ENCODE results near the gene MFRP. TPM values are rescaled to one million over a fixed set of nuclear protein-coding genes. Genes with fewer than 3 reads are reported as not detected.
A peak's percentile ranks its signal among the peaks of the same experiment; 100 is the strongest.

Gene MFRP
- total and polyA plus RNA-seq, 11 donors, result 0.04 TPM; not detected in 10

DNA sequence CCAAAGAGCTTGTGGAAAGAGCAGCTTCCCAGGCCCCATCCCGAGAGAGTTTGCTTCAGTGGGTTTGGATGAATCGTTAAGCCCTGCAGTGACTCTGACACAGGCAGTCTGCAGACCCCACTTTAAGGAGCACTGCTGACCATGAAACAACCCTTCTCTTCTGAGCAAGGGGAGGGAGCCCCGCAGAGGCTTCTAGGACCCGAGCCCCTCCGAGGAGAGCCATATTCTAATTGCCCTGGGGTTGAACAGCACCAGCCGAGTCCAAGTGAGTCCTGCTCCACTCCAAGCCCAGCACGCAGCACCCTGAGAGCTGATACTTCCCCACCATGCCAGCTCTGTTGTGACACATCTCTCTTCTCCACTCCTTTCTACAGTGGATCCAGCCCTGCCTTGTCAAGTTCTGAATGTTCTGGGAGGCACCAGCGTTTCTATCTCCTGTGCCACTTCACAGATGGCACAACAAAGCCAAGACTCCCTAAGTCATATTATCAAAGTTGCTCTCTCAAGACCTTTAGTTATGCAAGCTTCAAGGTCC, 24.6 kb upstream of the MFRP start:
- WGBS, 4 donors, result 47 to 61% (median 50%) methylated on average over 7 to 8 of the region's 8 CpGs
- ATAC-seq (no peak), DNase-seq (no peak)
- Histone ChIP-seq H3K27me3 (peaks cover 0 to 7% (median 0%) of the 10 kb centered on the region in 9 donors), H3K4me1 (peaks cover 0 to 100% (median 78%) of the 10 kb centered on the region in 12 donors), H3K4me3 (peak overlapping the region in 1 of 12 donors; percentile 11), H3K36me3 (no peaks in the 10 kb centered on the region), H3K9me3 (no peaks in the 10 kb centered on the region), H3K27ac (peak overlapping the region; percentile 70 to 100 (median 90))
- TF ChIP-seq, protein P1, sequence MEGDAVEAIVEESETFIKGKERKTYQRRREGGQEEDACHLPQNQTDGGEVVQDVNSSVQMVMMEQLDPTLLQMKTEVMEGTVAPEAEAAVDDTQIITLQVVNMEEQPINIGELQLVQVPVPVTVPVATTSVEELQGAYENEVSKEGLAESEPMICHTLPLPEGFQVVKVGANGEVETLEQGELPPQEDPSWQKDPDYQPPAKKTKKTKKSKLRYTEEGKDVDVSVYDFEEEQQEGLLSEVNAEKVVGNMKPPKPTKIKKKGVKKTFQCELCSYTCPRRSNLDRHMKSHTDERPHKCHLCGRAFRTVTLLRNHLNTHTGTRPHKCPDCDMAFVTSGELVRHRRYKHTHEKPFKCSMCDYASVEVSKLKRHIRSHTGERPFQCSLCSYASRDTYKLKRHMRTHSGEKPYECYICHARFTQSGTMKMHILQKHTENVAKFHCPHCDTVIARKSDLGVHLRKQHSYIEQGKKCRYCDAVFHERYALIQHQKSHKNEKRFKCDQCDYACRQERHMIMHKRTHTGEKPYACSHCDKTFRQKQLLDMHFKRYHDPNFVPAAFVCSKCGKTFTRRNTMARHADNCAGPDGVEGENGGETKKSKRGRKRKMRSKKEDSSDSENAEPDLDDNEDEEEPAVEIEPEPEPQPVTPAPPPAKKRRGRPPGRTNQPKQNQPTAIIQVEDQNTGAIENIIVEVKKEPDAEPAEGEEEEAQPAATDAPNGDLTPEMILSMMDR (IDR thresholded peaks at IDR 0.05), result no peak
- no peak for TF ChIP-seq POLR2A (IDR thresholded peaks at IDR 0.05)
- intact Hi-C loops (cut with DNase I), result no loop called here

DNA sequence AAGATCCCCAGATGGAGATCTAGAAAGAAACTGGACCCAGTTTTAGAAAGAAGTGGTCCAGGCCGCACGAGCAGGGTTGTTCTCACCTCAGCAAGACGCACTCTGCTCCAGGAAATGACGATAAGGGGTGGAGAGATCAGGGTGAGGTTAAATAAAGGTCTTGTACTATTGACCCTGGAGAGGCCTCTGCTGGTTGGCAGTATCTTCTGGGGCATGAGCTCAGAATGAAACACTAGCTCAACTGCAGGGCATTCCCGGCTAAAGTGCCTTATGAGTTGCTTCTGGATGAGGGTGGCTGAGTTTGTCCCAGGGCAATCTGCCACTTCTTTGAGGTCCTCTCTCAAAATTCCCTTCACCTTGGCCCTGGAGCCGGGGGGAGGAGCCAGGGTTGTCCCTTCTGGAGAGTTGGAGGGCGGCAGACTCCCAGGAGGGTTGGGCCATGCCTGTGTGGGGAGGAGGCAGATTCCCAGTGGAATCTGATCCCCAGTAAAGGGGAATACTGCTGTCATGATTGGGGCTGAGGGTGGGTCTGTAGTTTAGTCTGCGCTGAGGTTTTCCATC, 24.1 kb upstream of the MFRP start:
- Histone ChIP-seq H3K4me1 (peaks cover 0 to 99% (median 75%) of the 10 kb centered on the region in 12 donors), H3K36me3 (no peaks in the 10 kb centered on the region), H3K27me3 (peaks cover 0 to 7% (median 0%) of the 10 kb centered on the region in 9 donors), H3K4me3 (peak overlapping the region in 1 of 12 donors; percentile 11), H3K9me3 (no peaks in the 10 kb centered on the region), H3K27ac (peak overlapping the region; percentile 70 to 100 (median 90))
- 21 to 42% (median 37%) methylated on average over 8 of the region's 8 CpGs for WGBS, 4 donors
- ATAC-seq (peak; percentile 21 to 51 (median 46)), DNase-seq (peak; percentile 71 to 86 (median 77))
- intact Hi-C loops (cut with DNase I), result no loop called here
- TF ChIP-seq, protein P1 (IDR thresholded peaks at IDR 0.05), result peak in 1 of 12 donors; percentile 11
- no peak for TF ChIP-seq POLR2A (IDR thresholded peaks at IDR 0.05)

DNA sequence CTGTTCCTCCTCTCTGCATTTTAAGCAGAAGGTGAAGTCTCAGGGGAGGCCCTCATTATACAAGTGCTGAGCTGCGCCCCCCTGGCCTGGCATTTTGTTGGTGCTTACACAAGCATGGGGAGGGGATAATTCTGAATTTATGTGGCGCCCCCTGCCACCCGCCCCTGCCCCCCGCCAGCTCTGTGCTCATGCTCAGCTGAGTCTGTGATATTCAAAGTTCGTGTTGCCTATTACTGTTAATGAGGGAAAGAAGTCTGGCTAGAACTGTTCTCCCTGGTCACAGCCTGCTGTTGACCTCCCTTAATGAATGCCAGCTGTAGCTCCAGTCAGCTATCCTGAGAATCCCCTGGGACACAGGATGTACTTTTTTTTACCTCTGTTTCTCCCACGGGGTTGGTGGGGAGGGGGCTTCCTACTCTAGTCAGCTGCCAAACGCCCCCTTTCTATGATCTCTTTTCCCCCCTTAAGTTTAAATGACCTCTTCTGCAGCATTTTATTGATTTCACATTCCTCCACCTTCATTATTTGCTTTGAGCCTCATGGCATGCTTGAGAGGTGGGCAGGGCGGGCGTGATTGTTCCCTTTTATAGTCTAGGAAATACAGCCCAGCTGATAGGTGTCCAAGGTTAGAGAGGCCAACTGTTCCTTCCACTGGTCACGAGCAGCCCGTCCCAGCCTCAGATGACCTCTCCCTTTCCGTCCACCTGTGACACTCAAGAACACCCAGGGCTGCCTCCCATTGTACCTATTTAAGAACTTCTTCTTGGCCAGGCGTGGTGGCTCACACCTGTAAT, 22.8 kb upstream of the MFRP start:
- ATAC-seq, result peak in 3 of 4 donors; percentile 6 to 27 (median 14)
- peak overlapping the region; percentile 70 to 100 (median 90) for H3K27ac ChIP-seq
- WGBS, 4 donors, result 48 to 61% (median 55%) methylated on average over 10 to 13 of the region's 13 CpGs
- no peak for TF ChIP-seq POLR2A (IDR thresholded peaks at IDR 0.05)
- TF ChIP-seq, protein P1 (IDR thresholded peaks at IDR 0.05), result no peak
- H3K4me1 ChIP-seq, result peaks cover 0 to 97% (median 70%) of the 10 kb centered on the region in 12 donors
- H3K4me3 ChIP-seq, result peak overlapping the region in 7 of 12 donors; percentile 17 to 33 (median 27)
- DNase-seq, result peak in 1 of 5 donors; percentile 41
- H3K9me3 ChIP-seq, result no peaks in the 10 kb centered on the region
- H3K27me3 ChIP-seq, result peaks cover 0 to 17% (median 0%) of the 10 kb centered on the region in 9 donors
- no peaks in the 10 kb centered on the region for H3K36me3 ChIP-seq
- intact Hi-C loops (cut with DNase I), result no loop called here
